ENCODE results near the gene TNFSF12.

Gene TNFSF12

DNA sequence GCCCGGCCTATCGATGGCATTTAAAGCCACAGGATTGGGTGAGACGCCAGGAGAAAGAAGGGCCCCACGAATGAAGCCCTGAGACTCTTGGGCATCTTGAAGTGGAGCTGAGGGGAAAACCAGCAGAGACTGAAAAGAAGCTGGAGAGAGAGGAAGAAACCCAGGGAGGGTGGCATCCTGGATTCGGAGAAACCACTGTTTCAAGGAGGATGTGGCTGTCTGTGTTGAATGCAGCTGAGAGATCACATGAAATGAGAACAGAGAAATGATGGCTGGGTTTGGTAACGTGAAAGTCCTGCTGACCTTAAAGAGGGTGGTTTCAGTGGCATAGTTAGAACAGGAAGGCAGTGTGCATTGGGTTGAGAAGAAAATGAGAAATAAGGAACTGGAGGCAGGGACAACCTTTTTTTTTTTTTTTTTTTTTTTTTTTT is 3.8 kb downstream of the TNFSF12 start:
- H3K27ac ChIP-seq = no peak overlapping the region
- TF ChIP-seq, protein P1, sequence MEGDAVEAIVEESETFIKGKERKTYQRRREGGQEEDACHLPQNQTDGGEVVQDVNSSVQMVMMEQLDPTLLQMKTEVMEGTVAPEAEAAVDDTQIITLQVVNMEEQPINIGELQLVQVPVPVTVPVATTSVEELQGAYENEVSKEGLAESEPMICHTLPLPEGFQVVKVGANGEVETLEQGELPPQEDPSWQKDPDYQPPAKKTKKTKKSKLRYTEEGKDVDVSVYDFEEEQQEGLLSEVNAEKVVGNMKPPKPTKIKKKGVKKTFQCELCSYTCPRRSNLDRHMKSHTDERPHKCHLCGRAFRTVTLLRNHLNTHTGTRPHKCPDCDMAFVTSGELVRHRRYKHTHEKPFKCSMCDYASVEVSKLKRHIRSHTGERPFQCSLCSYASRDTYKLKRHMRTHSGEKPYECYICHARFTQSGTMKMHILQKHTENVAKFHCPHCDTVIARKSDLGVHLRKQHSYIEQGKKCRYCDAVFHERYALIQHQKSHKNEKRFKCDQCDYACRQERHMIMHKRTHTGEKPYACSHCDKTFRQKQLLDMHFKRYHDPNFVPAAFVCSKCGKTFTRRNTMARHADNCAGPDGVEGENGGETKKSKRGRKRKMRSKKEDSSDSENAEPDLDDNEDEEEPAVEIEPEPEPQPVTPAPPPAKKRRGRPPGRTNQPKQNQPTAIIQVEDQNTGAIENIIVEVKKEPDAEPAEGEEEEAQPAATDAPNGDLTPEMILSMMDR (conservative IDR thresholded peaks at IDR 0.05; ENCODE audit: low read depth) = no peak
- POLR2A ChIA-PET (ENCODE audit: low non-redundant PET) = interaction anchor here (0.6 kb wide), 1 partner anchor 114 kb away, joined by 3 read pairs; no protein-coding TSS in a partner anchor
- CTCF ChIA-PET = interaction anchor here (0.6 to 0.9 kb wide), 2 partner anchors 10 to 11 kb away, joined by 3 read pairs; no protein-coding TSS in a partner anchor
- DNase-seq (ENCODE audit: low spot score) = no peak

DNA sequence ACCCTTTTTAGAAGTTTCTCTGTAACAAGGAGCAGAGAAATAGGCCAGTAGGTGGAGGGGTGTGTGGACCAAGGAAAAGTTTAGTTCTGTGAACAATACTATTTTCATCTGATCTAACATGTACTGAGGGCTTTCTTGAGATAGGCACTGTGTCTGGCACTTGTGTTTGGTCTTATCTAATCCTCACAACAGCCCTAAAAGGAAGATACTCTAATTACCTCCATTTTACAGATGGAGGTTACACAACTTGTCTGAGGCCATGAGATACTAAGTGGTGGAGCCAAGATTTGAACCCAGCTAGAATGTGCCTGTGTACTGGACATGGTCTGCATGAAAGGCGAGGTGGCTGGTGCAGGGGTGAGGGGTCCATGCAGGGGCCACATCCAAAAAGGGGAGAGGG is 4.5 kb downstream of the TNFSF12 start:
- ChIA-PET POLR2A (ENCODE audit: low non-redundant PET) (no interaction called here), CTCF (no interaction called here)
- TF ChIP-seq, protein P1 (conservative IDR thresholded peaks at IDR 0.05; ENCODE audit: low read depth) = no peak

DNA sequence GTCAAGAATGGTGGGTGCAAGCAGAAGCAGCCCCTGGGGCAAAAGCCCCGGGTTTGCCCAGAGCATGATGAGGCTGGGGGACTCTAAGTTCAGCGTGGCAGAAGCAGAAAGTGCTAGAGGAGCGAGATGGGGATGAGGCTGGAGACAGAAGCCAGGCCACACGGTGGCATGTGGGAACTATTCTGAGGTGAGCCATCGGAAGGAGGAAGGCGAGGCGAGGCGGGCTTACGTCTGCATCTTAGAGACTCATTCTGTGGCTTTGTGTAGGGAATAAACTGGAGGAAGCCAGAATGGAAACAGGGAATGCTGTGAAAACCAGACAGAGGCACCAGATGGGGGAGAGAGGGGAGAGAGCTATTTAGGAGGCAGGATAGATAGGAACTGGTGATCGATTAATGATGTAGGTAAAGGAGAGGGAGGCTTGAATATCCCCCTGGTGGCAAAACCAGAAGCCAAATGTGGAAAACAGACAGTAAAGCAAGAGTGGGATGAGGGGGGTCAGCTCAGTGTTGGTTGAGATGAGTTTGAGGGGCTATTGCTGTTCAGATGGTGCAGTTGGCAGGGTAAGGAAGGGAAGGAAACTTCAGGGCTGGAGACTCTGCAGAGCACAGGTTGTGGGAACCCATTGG is 6.6 kb downstream of the TNFSF12 start:
- no peak for DNase-seq (ENCODE audit: low spot score)
- CTCF ChIA-PET = interaction anchor here (0.6 kb wide), 2 partner anchors 33 to 119 kb away, joined by 3 to 6 read pairs; no protein-coding TSS in a partner anchor
- POLR2A ChIA-PET (ENCODE audit: low non-redundant PET) = interaction anchor here (0.7 kb wide), 1 partner anchor 112 kb away, joined by 7 read pairs; no protein-coding TSS in a partner anchor
- TF ChIP-seq, protein P1 (conservative IDR thresholded peaks at IDR 0.05; ENCODE audit: low read depth) = no peak
- H3K27ac ChIP-seq = no peak overlapping the region

More for the DNA sequence above, 4.5 kb downstream of the TNFSF12 start:
- DNase-seq (ENCODE audit: low spot score) = no peak
- H3K27ac ChIP-seq = no peak overlapping the region

DNA sequence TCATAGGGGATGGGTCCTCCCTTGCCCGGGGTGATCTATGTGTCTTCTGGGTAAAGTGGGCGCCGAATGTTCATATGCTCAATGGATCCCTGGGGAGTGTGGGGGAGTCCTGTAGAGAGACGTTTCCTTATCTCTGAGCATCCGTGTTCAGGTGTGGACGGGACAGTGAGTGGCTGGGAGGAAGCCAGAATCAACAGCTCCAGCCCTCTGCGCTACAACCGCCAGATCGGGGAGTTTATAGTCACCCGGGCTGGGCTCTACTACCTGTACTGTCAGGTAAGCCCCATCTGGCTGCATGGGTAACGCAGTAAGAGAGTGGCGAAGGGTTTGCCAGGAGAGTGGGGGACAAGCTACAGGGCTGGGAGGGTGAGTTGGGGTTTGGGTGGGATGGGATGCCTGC is 7.8 kb downstream of the TNFSF12 start:
- ChIA-PET CTCF (interaction anchor here (1.2 to 2.7 kb wide), 2 partner anchors 42 to 116 kb away, joined by 3 to 14 read pairs; no protein-coding TSS in a partner anchor), POLR2A (ENCODE audit: low non-redundant PET) (interaction anchor here (0.6 kb wide), 1 partner anchor 31 kb away, joined by 7 read pairs; no protein-coding TSS in a partner anchor)
- TF ChIP-seq, protein P1 (conservative IDR thresholded peaks at IDR 0.05; ENCODE audit: low read depth) = no peak
- H3K27ac ChIP-seq = peak overlapping the region; percentile 95
- DNase-seq (ENCODE audit: low spot score) = no peak

DNA sequence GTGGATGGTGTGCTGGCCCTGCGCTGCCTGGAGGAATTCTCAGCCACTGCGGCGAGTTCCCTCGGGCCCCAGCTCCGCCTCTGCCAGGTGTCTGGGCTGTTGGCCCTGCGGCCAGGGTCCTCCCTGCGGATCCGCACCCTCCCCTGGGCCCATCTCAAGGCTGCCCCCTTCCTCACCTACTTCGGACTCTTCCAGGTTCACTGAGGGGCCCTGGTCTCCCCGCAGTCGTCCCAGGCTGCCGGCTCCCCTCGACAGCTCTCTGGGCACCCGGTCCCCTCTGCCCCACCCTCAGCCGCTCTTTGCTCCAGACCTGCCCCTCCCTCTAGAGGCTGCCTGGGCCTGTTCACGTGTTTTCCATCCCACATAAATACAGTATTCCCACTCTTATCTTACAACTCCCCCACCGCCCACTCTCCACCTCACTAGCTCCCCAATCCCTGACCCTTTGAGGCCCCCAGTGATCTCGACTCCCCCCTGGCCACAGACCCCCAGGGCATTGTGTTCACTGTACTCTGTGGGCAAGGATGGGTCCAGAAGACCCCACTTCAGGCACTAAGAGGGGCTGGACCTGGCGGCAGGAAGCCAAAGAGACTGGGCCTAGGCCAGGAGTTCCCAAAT is 8.4 kb downstream of the TNFSF12 start:
- peak overlapping the region; percentile 95 for H3K27ac ChIP-seq
- POLR2A ChIA-PET (ENCODE audit: low non-redundant PET) = no interaction called here
- CTCF ChIA-PET = interaction anchor here (1.2 to 2.7 kb wide), 2 partner anchors 43 to 116 kb away, joined by 3 to 14 read pairs; no protein-coding TSS in a partner anchor
- DNase-seq (ENCODE audit: low spot score) = no peak
- TF ChIP-seq, protein P1 (conservative IDR thresholded peaks at IDR 0.05; ENCODE audit: low read depth) = no peak

DNA sequence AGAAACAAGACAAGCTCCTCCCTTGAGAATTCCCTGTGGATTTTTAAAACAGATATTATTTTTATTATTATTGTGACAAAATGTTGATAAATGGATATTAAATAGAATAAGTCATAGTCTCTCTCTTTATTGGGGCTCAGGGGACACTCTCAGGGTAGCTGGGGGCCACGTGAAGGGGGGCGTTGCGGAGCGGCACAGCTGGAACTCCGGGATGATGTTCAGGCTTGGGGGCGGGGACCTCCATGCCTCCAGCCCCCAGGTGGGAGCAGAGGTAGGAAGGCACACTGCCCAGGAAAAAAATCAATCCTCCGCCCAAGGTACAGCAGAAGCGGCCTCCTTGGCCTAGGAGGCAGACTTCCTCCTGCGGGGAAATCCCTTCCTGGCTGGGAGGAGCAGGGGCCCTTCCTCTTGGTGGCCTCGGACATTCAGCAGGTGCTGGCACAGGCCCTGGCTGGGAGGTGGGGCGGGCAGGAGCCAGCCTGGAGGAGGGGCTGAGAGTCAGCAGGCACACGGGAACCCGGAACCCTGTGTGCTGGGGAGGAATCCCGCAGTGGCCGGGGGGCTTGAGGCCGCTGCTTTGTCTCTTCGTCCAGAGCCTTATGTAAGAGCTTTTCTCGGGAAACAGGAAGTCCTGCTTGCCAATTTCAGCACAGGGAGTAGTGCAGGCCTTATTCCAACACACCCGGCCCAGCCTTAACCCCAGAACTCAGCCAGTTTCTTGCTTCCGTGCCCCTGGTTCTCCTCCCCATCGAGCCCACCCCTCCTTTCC is 9.1 kb downstream of the TNFSF12 start:
- CTCF ChIA-PET = interaction anchor here (0.9 to 2.7 kb wide), 3 partner anchors 43 to 121 kb away, joined by 3 to 14 read pairs (median 5); no protein-coding TSS in a partner anchor
- DNase-seq (ENCODE audit: low spot score) = peak; percentile 55
- TF ChIP-seq, protein P1 (conservative IDR thresholded peaks at IDR 0.05; ENCODE audit: low read depth) = no peak
- POLR2A ChIA-PET (ENCODE audit: low non-redundant PET) = interaction anchor here (0.6 kb wide), 1 partner anchor 100 kb away, joined by 4 read pairs; no protein-coding TSS in a partner anchor
- peak overlapping the region; percentile 95 for H3K27ac ChIP-seq

Measured in RWPE1 (cell line).